ENCODE results near the gene GCSAML.

The GCSAML gene

DNA sequence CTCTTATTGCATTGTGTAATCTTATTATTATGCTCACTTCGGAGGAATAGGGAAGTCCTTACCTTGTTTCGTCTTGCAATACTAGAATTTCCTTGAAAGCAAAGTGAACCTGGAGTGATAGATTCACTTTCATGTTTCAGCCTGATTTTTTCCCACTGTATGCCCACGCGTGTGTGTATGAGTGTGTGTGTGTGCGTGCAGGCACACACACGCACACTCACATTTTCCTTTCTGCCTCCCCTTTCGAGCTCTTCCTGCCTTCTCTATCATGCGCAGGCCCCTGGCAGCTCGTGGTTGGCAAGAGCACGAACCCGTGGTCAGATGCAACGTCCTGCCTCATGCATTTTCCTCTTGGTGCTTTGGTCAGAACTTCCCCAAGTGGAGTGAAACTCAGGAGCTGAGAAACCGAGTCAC, at the start of gene GCSAML:
GCSAML (plus strand) TSS at position 366 of the 414 bp plus-strand sequence. CDS start 58 bp downstream, outside the sequence.
- no peak for TF ChIP-seq EZH2phosphoT487 (conservative IDR thresholded peaks at IDR 0.05; ENCODE audit: low read length)
- no peaks in the 10 kb centered on the region for H3K9me2 ChIP-seq (replicated peaks; ENCODE audit: insufficient read depth, low read length)
- no peak within 1 kb of the TSS for H3K4me3 ChIP-seq (ENCODE audit: insufficient read depth, low read length, poor library complexity, severe bottlenecking)
- H3K9ac ChIP-seq (ENCODE audit: low read length), result no peak within 1 kb of the TSS
- no peaks in the 10 kb centered on the region for H3K9me3 ChIP-seq (ENCODE audit: insufficient read depth, low read length)
- no peaks in the 10 kb centered on the region for H3K27me3 ChIP-seq (ENCODE audit: low read length)
- H3K36me3 ChIP-seq (ENCODE audit: low read length), result no peaks in the 10 kb centered on the region
- H3K4me2 ChIP-seq (ENCODE audit: low read depth, low read length, poor library complexity, severe bottlenecking), result no peak within 1 kb of the TSS
- no peaks in the 10 kb centered on the region for H3F3A ChIP-seq (ENCODE audit: insufficient read depth)
- H4K20me1 ChIP-seq (ENCODE audit: low read depth, low read length), result no peaks in the 10 kb centered on the region
- H3K27ac ChIP-seq (ENCODE audit: low read depth, low read length), result no peak within 1 kb of the TSS
- H2AFZ ChIP-seq (ENCODE audit: low read depth, low read length, severe bottlenecking), result no peak within 1 kb of the TSS
- no peaks in the 10 kb centered on the region for H3K79me2 ChIP-seq (ENCODE audit: insufficient read depth, low read length)

GRCh38 chr1:247500865-247501264, 48.1 kb upstream of the GCSAML start:
- no peaks in the 10 kb centered on the region for H3K79me2 ChIP-seq (ENCODE audit: insufficient read depth, low read length)
- no peaks in the 10 kb centered on the region for H3K36me3 ChIP-seq (ENCODE audit: low read length)
- no peak for TF ChIP-seq CTCF (IDR thresholded peaks at IDR 0.05; ENCODE audit: insufficient read depth, low read length, poor library complexity, severe bottlenecking)
- no peak for TF ChIP-seq EZH2phosphoT487 (conservative IDR thresholded peaks at IDR 0.05; ENCODE audit: low read length)
- H3K27me3 ChIP-seq (ENCODE audit: low read length), result no peaks in the 10 kb centered on the region
- H3K9me2 ChIP-seq (replicated peaks; ENCODE audit: insufficient read depth, low read length), result no peaks in the 10 kb centered on the region
- H3K9me3 ChIP-seq (ENCODE audit: insufficient read depth, low read length), result no peaks in the 10 kb centered on the region
- H3K4me2 ChIP-seq (ENCODE audit: low read depth, low read length, poor library complexity, severe bottlenecking), result no peak overlapping the region
- no peak overlapping the region for H3K4me3 ChIP-seq (ENCODE audit: insufficient read depth, low read length, poor library complexity, severe bottlenecking)
- H3F3A ChIP-seq (ENCODE audit: insufficient read depth), result no peaks in the 10 kb centered on the region
- H4K20me1 ChIP-seq (ENCODE audit: low read depth, low read length), result no peaks in the 10 kb centered on the region
- no peak overlapping the region for H3K9ac ChIP-seq (ENCODE audit: low read length)
- H2AFZ ChIP-seq (ENCODE audit: low read depth, low read length, severe bottlenecking), result no peak overlapping the region
- no peak overlapping the region for H3K27ac ChIP-seq (ENCODE audit: low read depth, low read length)

DNA sequence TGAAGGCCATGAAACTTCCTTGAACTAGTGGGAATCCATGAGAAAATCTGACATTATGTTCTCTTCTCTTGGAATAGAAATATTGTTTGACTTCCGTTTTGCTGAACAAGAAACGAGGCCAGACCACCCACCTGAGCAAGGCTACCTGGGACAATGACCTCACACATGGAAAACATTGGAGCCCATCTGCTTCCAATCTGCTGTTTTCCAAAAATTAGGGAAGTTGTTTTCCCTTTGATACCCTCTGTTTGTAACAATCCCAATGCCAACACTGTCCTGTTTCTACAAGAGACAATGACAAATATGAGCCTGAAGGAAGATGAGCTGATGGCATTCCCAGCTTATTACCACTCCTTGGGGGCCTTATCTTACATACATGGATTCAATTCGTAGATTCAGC, 42.1 kb upstream of the GCSAML start:
- H3F3A ChIP-seq (ENCODE audit: insufficient read depth), result no peaks in the 10 kb centered on the region
- H3K9ac ChIP-seq (ENCODE audit: low read length), result no peak overlapping the region
- no peaks in the 10 kb centered on the region for H3K27me3 ChIP-seq (ENCODE audit: low read length)
- H3K9me2 ChIP-seq (replicated peaks; ENCODE audit: insufficient read depth, low read length), result no peaks in the 10 kb centered on the region
- no peak overlapping the region for H3K4me2 ChIP-seq (ENCODE audit: low read depth, low read length, poor library complexity, severe bottlenecking)
- H3K36me3 ChIP-seq (ENCODE audit: low read length), result no peaks in the 10 kb centered on the region
- H3K27ac ChIP-seq (ENCODE audit: low read depth, low read length), result no peak overlapping the region
- H3K4me3 ChIP-seq (ENCODE audit: insufficient read depth, low read length, poor library complexity, severe bottlenecking), result no peak overlapping the region
- TF ChIP-seq CTCF (IDR thresholded peaks at IDR 0.05; ENCODE audit: insufficient read depth, low read length, poor library complexity, severe bottlenecking) (no peak), EZH2phosphoT487 (conservative IDR thresholded peaks at IDR 0.05; ENCODE audit: low read length) (no peak)
- no peaks in the 10 kb centered on the region for H3K9me3 ChIP-seq (ENCODE audit: insufficient read depth, low read length)
- no peak overlapping the region for H2AFZ ChIP-seq (ENCODE audit: low read depth, low read length, severe bottlenecking)
- no peaks in the 10 kb centered on the region for H3K79me2 ChIP-seq (ENCODE audit: insufficient read depth, low read length)
- H4K20me1 ChIP-seq (ENCODE audit: low read depth, low read length), result no peaks in the 10 kb centered on the region

DNA sequence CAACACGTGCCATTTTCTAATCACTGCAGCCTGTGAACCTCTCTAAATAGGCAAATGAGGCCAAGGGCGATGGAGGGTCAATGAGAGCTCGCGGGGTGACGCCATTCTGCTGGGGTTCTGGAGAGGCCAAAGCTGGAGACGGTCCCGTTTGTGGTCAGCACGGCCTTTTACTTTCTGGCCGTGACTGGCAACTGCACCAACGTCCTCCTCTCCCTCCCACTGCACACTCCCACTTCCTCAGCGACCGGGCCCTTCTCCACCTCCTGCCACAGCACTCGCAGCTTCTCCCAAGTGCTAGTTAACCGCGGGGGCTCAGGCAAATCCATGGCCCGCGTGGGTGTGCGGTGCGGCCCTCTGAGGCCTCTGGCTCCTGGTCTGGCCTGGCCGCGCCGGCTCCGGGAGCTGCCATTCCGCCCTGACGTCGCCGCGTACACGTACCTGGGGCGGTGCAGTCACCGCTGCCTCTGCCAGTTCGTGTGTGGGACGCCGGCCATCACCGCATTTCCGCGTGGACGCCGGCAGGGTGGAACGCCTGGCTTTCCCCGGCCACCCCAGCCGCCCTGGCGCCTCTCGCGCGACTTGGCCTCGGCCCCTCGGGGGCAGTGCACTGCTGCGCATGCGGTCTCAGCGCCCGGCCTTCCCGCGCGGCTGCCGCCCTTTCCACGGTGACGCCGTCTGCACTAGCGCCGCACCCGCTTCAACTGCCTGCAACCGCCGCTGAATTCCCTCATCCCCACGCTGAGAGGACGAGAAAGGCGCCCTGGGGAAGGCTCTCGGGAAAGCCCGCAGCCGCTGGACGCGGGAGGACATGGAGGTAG, 30.9 kb upstream of the GCSAML start:
- Histone ChIP-seq H3K9ac (ENCODE audit: low read length) (no peak overlapping the region), H3K4me2 (ENCODE audit: low read depth, low read length, poor library complexity, severe bottlenecking) (no peak overlapping the region), H3K9me2 (replicated peaks; ENCODE audit: insufficient read depth, low read length) (no peaks in the 10 kb centered on the region), H2AFZ (ENCODE audit: low read depth, low read length, severe bottlenecking) (no peak overlapping the region), H3K4me3 (ENCODE audit: insufficient read depth, low read length, poor library complexity, severe bottlenecking) (no peak overlapping the region), H4K20me1 (ENCODE audit: low read depth, low read length) (no peaks in the 10 kb centered on the region), H3K27ac (ENCODE audit: low read depth, low read length) (no peak overlapping the region), H3K36me3 (ENCODE audit: low read length) (no peaks in the 10 kb centered on the region), H3K79me2 (ENCODE audit: insufficient read depth, low read length) (no peaks in the 10 kb centered on the region), H3K9me3 (ENCODE audit: insufficient read depth, low read length) (no peaks in the 10 kb centered on the region), H3K27me3 (ENCODE audit: low read length) (no peaks in the 10 kb centered on the region), H3F3A (ENCODE audit: insufficient read depth) (no peaks in the 10 kb centered on the region)
- TF ChIP-seq CTCF (IDR thresholded peaks at IDR 0.05; ENCODE audit: insufficient read depth, low read length, poor library complexity, severe bottlenecking), result no peak
- no peak for TF ChIP-seq EZH2phosphoT487 (conservative IDR thresholded peaks at IDR 0.05; ENCODE audit: low read length)

Measured in SU-DHL-6 (cell line).